Measurements from ENCODE around the gene DCX. TPM values are rescaled to one million over a fixed set of nuclear protein-coding genes. Genes with fewer than 3 reads are reported as not detected.

DCX gene
- total RNA-seq, 1 experiment from 2014 or later: not detected

Other genes starting within 250 kb of the DCX start
- gene CAPN6, start 141.7 kb downstream of the DCX start, total RNA-seq (2014; rRNA removed): not detected in 2 replicates
- gene SERTM2, start 99.5 kb upstream of the DCX start, total RNA-seq (2014; rRNA removed): not detected in 2 replicates